IPS DF 6.9 (cell line): ENCODE data around the gene FBXO2.

Source experiments
- DNase-seq: peaks from one replicate; pipeline ENCODE4 v3.0.0-alpha.2; 2013; ENCODE audit warnings: low read depth, low spot score
- H3K27ac ChIP-seq: one replicate; pipeline ENCODE4 v1.5.1; 2013; ENCODE audit warnings: low read length, control low read depth
- H3K27me3 ChIP-seq: 2 replicates; pipeline ENCODE4 v1.6.1; 2013; ENCODE audit warnings: mild to moderate bottlenecking, low read length; ENCODE audit not compliant: control insufficient read depth, insufficient read depth
- H3K36me3 ChIP-seq: 2 replicates; pipeline ENCODE4 v1.6.1; 2013; ENCODE audit warnings: low read length; ENCODE audit not compliant: control insufficient read depth, insufficient read depth
- H3K4me1 ChIP-seq: 2 replicates; pipeline ENCODE4 v1.6.1; 2013; ENCODE audit warnings: low read length; ENCODE audit not compliant: control insufficient read depth, insufficient read depth
- H3K4me3 ChIP-seq: 2 replicates; pipeline ENCODE4 v1.5.1; 2013; ENCODE audit warnings: mild to moderate bottlenecking, low read length
- H3K9me3 ChIP-seq: 2 replicates; pipeline ENCODE4 v1.6.1; 2013; ENCODE audit warnings: low read length, inconsistent platforms; ENCODE audit not compliant: control insufficient read depth, insufficient read depth
- WGBS: extraction: QIAGEN DNeasy Blood & Tissue Kit; methylation state at CpG from one replicate; pipeline ENCODE4 v1.1.7; 2013; ENCODE audit warnings: mixed read lengths, missing lambda C conversion rate; ENCODE audit not compliant: insufficient read length, insufficient coverage; 5-methylcytosine and 5-hydroxymethylcytosine counted together

The FBXO2 gene

GRCh38 chr1:11652203-11652780, 1.9 kb downstream of the FBXO2 start:
- H3K4me3 ChIP-seq = no peak overlapping the region
- H3K27me3 ChIP-seq = no peaks in the 10 kb centered on the region
- no peaks in the 10 kb centered on the region for H3K9me3 ChIP-seq
- peaks cover 9% of the 10 kb centered on the region; the same call in 1 of the 2 replicates for H3K4me1 ChIP-seq
- H3K36me3 ChIP-seq = 0 out of 2 replicates have a peak, but pooled peaks cover 3% of the 10 kb centered on the region
- no CpG with 5 or more reads among the region's 11 CpGs for WGBS
- no peak overlapping the region for H3K27ac ChIP-seq
- DNase-seq = no peak

DNA sequence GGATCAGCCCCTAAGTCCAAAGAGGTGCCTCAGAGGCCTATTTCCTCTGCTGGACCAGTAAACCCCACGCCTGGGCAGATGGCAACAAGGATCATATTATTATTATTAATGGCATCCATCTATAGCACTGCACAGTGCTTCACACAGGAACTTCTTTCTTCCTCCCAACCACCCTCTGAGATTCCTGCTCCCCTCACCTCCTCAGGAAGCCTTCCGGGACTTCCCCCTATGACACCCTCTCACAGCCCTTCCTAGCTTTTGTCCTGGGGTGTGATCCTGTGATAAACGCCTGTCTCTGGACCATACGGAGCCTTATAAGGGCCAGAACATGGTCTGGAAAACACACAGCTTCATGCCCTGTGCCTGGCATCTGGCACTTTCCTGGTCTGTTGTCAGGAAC, 3.2 kb downstream of the FBXO2 start:
- H3K36me3 ChIP-seq = no peaks in the 10 kb centered on the region
- WGBS = no CpG with 5 or more reads among the region's 4 CpGs
- peaks cover 9% of the 10 kb centered on the region; the same call in 1 of the 2 replicates for H3K4me1 ChIP-seq
- H3K27me3 ChIP-seq = no peaks in the 10 kb centered on the region
- no peaks in the 10 kb centered on the region for H3K9me3 ChIP-seq
- no peak overlapping the region for H3K27ac ChIP-seq
- H3K4me3 ChIP-seq = no peak overlapping the region
- DNase-seq = no peak

- Histone ChIP-seq H3K4me1 (peaks cover 8% of the 10 kb centered on the region; the same call in 1 of the 2 replicates), H3K9me3 (no peaks in the 10 kb centered on the region), H3K27me3 (no peaks in the 10 kb centered on the region), H3K36me3 (no peaks in the 10 kb centered on the region), H3K4me3 (peak overlapping the region; percentile 7; the same call in 1 of the 2 replicates), H3K27ac (no peak overlapping the region)
- no CpG with 5 or more reads among the region's 47 CpGs for WGBS
- DNase-seq = no peak
These were observed 3.8 kb downstream of the FBXO2 start for GRCh38 chr1:11650331-11650991.

- Histone ChIP-seq H3K4me1 (peaks cover 8% of the 10 kb centered on the region; the same call in 1 of the 2 replicates), H3K36me3 (no peaks in the 10 kb centered on the region), H3K27ac (no peak overlapping the region), H3K9me3 (no peaks in the 10 kb centered on the region), H3K4me3 (no peak overlapping the region), H3K27me3 (no peaks in the 10 kb centered on the region)
- whole genome bisulfite sequencing = no CpG with 5 or more reads among the region's 21 CpGs
- no peak for DNase-seq
These were observed 4.5 kb downstream of the FBXO2 start for GRCh38 chr1:11649624-11650330.

- Histone ChIP-seq H3K4me1 (peaks cover 8% of the 10 kb centered on the region; the same call in 1 of the 2 replicates), H3K9me3 (no peaks in the 10 kb centered on the region)
- no CpG with 5 or more reads among the region's 9 CpGs for WGBS
These were observed 5.0 kb downstream of the FBXO2 start for GRCh38 chr1:11649237-11649623.

DNA sequence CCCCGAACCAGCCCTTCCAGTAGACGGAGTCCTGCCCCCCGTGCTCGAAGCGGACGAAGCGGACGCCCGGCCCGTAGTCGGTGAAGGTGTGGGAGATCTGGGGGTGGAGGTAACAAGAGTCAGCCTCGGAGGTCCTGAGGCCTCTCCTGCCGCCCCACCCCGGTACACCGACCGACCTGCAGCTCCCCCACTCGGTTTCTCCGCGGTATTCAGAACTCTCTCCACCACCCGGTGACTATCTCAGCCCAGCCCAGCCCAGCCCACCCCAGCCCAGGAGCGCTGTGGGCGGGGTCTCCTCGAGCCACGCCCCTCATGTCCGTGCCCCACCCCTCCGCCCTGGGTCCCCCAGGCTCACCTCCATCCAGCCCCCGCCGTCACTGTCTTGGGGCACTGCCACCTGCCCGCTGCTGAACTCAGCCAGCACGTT, 5.5 kb downstream of the FBXO2 start:
- Histone ChIP-seq H3K4me3 (no peak overlapping the region), H3K27me3 (no peaks in the 10 kb centered on the region), H3K27ac (no peak overlapping the region), H3K9me3 (no peaks in the 10 kb centered on the region), H3K36me3 (no peaks in the 10 kb centered on the region), H3K4me1 (peaks cover 8% of the 10 kb centered on the region; the same call in 1 of the 2 replicates)
- no peak for DNase-seq
- no CpG with 5 or more reads among the region's 30 CpGs for WGBS

More at GRCh38 chr1:11649237-11649623, 5.0 kb downstream of the FBXO2 start:
- H3K36me3 ChIP-seq = no peaks in the 10 kb centered on the region
- H3K4me3 ChIP-seq = no peak overlapping the region
- H3K27ac ChIP-seq = no peak overlapping the region
- H3K27me3 ChIP-seq = no peaks in the 10 kb centered on the region
- no peak for DNase-seq

DNA sequence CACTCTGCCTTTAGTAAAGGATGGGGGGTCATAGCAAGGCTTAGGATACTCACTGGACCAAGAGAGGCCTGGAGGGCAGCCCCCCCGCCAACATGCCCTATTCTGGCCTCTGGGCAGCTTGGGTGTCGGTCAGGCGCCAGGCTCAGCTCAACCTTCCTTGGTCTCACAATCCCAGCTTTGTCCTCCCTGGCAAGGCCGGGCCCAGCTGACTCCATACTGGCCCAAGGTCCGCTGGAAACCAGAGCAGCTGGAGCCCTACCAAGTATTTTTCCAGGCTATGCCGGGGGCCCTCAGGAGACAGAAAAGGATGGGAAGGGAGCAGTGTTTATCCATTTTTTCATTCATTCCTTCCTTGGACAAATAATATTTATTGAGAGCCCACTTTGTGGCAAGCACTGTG, 6.2 kb downstream of the FBXO2 start:
- no CpG with 5 or more reads among the region's 6 CpGs for WGBS
- Histone ChIP-seq H3K36me3 (no peaks in the 10 kb centered on the region), H3K27ac (no peak overlapping the region), H3K4me3 (no peak overlapping the region), H3K27me3 (no peaks in the 10 kb centered on the region), H3K9me3 (no peaks in the 10 kb centered on the region), H3K4me1 (peaks cover 4% of the 10 kb centered on the region; the same call in 1 of the 2 replicates)
- no peak for DNase-seq

DNA sequence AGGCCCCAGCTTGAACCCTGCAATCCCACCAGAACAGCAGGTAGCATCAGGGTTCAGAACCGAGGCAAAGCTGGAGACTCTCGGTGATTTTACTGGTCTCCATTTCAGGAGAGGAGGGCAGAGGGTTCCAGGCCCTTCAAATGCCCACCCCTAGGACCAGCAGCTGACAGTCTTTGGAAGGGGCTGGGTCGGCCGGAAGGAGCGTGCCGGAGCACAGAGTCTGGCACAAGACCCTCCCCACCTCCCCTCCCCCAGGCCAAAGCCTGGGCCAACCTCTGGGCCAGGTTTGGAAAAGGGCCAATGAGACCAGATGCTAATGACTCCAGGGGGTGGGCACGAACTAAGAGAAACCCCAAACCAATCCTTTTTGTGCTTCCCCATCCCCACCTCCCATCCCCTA, 6.9 kb downstream of the FBXO2 start:
- no CpG with 5 or more reads among the region's 7 CpGs for WGBS
- H3K27ac ChIP-seq = no peak overlapping the region
- no peak for DNase-seq
- H3K9me3 ChIP-seq = no peaks in the 10 kb centered on the region
- no peaks in the 10 kb centered on the region for H3K27me3 ChIP-seq
- H3K4me1 ChIP-seq = peaks cover 4% of the 10 kb centered on the region; the same call in 1 of the 2 replicates
- H3K4me3 ChIP-seq = no peak overlapping the region
- H3K36me3 ChIP-seq = no peaks in the 10 kb centered on the region

DNA sequence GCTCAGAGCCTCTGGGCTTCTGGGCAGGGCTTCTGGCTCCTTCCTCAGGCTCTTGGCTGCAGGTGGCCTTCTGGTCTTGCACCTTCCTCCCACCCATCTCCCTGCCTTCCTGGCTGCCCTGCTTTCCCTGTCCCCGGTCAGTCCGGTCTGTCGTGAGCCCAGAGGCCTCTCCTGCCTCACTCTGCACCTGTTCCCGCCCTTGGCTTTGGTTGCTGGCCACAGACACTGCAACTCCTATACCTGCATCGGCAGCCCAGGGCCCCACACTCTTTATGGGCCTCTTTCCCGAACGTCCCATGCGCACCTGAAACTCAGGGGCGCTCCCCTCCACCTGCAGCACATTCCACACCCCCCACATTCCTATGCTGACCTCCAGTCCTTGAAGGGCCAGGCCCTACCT, 7.9 kb downstream of the FBXO2 start:
- no CpG with 5 or more reads among the region's 9 CpGs for WGBS
- Histone ChIP-seq H3K36me3 (no peaks in the 10 kb centered on the region), H3K4me1 (peaks cover 4% of the 10 kb centered on the region; the same call in 1 of the 2 replicates), H3K27me3 (no peaks in the 10 kb centered on the region), H3K9me3 (no peaks in the 10 kb centered on the region), H3K27ac (no peak overlapping the region), H3K4me3 (no peak overlapping the region)
- DNase-seq = no peak

DNA sequence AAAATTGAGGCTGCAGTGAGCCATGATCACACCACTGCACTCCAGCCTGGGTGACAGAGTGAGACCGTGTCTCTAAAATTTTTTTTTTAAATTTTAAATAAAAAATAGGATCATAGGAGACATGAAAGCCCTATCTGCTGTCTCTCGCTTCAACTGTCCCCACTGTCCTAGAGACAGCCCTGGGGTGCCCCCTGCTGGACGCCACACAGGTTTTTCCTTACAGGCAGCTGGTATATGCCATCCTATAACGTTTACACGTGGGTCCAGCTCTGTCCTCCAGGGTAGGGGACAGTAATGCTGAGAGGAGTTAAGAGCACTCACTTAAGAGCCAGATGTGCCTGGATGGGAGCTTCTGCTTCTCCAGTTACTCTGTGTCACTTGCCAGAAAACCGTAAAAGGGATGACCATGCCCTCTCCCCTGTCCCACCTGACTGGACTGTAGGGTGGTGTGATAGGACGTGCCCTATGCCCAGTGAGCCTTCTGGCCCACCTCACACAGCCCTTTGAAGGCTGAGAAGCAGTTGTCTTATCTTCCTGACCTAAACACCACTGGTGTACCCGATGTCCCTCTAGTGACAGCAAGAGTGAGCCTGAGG, 8.5 kb downstream of the FBXO2 start:
- no peak for DNase-seq
- Histone ChIP-seq H3K27me3 (no peaks in the 10 kb centered on the region), H3K27ac (no peak overlapping the region), H3K4me1 (peaks cover 4% of the 10 kb centered on the region; the same call in 1 of the 2 replicates), H3K4me3 (no peak overlapping the region), H3K36me3 (no peaks in the 10 kb centered on the region), H3K9me3 (no peaks in the 10 kb centered on the region)
- no CpG with 5 or more reads among the region's 8 CpGs for WGBS
